ENCODE measurements around the gene PCGF3.
"Not testable (repeated sequence)": the region's sequence is repeated elsewhere in the genome, so short reads cannot be mapped to it uniquely, and the experiment has no call there.

Gene PCGF3

GRCh38 chr4:797066-797465 is 91.4 kb downstream of the PCGF3 start:
- DNase-seq (ENCODE audit: low spot score), result no peak

GRCh38 chr4:801436-802124 is 95.9 kb downstream of the PCGF3 start:
- no peak for DNase-seq (ENCODE audit: low spot score)

GRCh38 chr4:803884-804283 is 98.3 kb downstream of the PCGF3 start:
- no peak for DNase-seq (ENCODE audit: low spot score)

GRCh38 chr4:804804-805203 is 99.2 kb downstream of the PCGF3 start:
- no peak for DNase-seq (ENCODE audit: low spot score)

GRCh38 chr4:806979-807378 is 101.3 kb downstream of the PCGF3 start:
- not testable (repeated sequence) for DNase-seq (ENCODE audit: low spot score)

- DNase-seq (ENCODE audit: low spot score), result no peak
These were observed 102.2 kb downstream of the PCGF3 start for GRCh38 chr4:807792-808191.

- DNase-seq (ENCODE audit: low spot score), result no peak
These were observed 103.4 kb downstream of the PCGF3 start for GRCh38 chr4:808860-809570.

- no peak for DNase-seq (ENCODE audit: low spot score)
These were observed 108.3 kb downstream of the PCGF3 start for GRCh38 chr4:813900-814299.

- no peak for DNase-seq (ENCODE audit: low spot score)
These were observed 108.7 kb downstream of the PCGF3 start for GRCh38 chr4:814312-814850.

GRCh38 chr4:815464-816146 is 110.0 kb downstream of the PCGF3 start:
- DNase-seq (ENCODE audit: low spot score), result no peak

- DNase-seq (ENCODE audit: low spot score), result no peak
These were observed 112.7 kb downstream of the PCGF3 start for GRCh38 chr4:818106-818921.

- no peak for DNase-seq (ENCODE audit: low spot score)
These were observed 114.0 kb downstream of the PCGF3 start for GRCh38 chr4:819401-820229.
